Activated CD4-positive, alpha-beta T cell treated with anti-CD3 and anti-CD28 coated beads for 4 hours (primary cell): ENCODE measurements around the gene HECTD3.
A peak's percentile ranks its signal among the peaks of the same experiment; 100 is the strongest.
"Not testable (repeated sequence)": the region's sequence is repeated elsewhere in the genome, so short reads cannot be mapped to it uniquely, and the experiment has no call there.

Experiments
- DNase-seq, 2 donors: peaks; one replicate each; pipeline ENCODE4 v3.0.0-alpha.2; 2020

Gene HECTD3

DNA sequence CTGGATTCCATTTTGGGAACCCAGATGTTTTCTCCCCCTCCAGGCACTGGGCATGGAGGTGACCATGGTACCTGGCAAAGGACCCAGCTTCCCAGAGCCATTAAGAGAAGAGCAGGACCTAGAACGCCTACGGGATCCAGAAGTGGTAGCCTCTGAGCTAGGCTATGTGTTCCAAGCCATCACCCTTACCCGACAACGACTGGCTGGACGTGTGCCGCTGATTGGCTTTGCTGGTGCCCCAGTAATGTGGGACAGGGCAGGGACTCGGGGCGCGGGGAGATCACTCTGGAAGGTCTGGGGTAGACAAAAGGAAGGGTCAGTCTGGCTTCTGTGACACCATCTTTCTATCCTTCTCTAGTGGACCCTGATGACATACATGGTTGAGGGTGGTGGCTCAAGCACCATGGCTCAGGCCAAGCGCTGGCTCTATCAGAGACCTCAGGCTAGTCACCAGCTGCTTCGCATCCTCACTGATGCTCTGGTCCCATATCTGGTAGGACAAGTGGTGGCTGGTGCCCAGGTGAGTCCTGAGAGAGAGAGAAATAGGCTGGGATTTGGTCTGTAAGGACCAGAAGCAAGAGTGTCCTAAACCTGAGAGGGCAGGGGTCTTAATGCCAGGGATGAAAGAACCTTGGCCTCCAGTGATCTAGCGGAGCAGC is 2.6 kb upstream of the HECTD3 start:
- DNase-seq, result no peak

DNA sequence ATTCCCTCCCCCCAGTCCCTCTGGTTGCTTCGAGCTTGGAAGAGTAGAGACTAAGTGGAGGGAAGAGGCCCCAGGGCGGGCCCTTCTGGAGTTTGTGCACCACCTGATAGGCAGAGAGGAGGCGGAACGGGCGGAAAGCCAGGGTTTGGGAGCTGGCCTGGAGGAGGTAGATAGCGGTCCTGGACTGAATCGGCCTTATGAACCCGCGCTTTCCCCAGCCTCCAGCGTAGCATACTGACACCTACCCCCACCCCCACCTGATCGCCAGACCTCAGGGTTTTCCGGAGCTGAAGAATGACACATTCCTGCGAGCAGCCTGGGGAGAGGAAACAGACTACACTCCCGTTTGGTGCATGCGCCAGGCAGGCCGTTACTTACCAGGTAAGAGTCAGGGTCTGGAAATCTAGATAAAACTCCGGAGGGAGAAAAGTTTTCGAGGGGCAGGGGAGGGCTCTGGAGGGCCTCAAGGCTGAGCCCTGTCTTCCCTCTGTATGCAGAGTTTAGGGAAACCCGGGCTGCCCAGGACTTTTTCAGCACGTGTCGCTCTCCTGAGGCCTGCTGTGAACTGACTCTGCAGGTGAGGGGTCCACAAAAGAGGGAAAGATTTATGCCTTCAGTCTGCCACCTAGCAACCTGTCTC is 1.6 kb upstream of the HECTD3 start:
- peak; percentile 37 to 50 for DNase-seq

DNA sequence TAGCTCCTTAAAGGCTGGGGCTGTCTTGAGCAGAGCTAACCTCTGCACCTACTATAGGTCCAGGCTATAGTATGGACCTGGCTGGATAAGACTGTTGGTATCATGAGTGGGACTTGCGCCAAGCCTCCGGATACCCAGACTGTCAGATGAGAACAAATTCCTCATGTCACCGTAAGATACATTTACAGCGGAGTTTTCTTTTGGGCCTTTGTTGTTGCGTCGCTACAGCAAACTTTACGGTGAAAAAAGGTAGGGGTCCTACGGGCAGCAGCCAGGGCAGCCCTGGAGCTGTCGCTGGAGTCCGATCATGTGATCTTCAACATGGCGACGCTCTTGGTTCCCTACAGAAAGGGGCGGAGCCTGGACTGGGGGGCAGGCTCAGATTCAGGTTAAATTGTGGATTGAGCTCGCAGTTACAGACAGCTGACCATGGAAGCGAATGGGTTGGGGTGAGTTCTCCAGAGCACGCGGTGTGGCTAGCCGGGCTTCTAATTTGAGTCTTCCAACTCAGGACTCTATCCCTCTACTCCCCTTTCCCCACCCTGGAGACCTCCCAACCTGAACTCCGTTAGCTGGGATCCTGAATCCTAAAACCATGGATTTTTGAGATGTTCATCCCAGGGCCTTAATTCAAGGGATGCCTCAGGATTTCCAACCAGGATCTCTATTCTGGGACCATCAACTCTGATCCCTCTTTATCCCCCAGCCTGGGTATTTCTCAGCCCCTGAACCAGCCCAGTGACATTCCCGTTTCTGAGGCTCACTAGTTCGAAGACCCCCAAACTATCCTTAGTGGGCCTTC is 914 bp upstream of the HECTD3 start, which contains the start of gene UROD:
UROD (plus strand) TSS at position 418 of the 802 bp plus-strand sequence; CDS start at position 430, 12 bp downstream.
- DNase-seq, result peak; percentile 86 to 87

DNA sequence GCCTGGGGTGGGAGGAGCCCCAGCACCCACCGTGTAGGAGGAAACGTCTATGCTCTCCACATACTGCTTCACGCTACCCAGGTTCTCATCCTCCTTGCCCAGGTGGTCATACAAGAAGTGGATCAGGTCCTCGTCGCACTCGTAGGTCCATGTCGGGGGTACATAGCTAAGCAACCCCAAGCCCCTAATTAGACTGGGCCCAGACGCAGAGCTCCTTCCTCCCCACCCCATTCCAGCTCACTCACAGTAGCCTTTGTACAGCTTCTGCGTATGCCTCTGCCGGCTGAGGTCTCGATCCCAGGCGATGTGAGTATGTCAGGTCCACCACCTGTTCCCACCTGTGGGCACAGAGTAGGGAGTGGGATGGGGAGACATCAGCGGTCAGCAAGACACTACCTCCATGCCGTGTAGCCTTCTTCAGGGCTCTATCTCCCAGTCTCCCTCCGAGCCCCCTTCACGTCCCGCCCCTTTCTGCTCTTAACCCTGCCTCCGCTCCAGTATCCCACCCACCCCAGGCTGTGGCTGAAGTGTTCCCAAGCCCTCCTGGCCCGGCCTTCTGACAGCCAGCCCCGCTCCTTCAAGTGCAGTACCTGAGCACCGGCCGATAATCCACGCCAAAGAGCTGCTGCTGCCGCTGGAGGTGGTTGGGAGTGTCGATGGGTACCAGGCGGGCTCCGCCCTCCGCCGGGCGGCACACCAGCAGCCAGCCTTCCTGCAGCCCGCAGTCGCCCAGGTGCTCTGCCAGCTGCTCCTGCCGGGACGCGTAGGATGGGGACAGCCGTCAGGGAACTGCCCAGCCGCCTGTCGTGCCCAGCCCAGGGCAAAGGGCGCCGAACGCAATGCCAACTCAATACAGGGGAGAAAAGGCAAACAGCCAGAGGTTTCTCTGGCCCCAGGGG is 919 bp downstream of the HECTD3 start:
- peak; percentile 24 to 33 for DNase-seq

DNA sequence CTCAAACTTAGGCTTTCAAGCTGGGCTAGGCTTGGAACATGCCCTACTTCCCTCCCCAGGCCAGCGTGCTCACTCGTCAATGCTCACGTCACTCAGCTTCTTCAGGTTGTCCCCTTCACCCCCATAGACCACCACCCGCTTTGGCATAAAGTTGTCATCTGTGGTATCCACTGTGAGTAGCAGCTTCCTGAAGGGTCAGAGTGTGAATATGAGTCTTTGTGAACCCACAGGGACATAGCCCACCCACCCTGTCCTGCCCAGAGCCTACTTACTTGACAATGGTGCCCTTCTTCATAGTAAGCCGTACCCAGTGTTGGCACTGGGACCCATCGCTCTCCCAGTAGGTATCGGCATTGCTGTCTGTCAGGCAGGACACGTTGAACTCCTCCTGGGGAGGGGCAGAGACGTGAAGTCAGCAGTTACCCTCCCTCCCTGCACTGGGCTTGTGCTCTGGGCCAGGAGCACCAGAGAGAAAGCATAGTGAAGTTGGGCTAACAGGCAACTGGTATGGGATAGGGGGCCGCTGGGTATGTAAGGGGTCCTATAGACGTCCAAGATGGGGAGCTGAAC is 1.7 kb downstream of the HECTD3 start:
- no peak for DNase-seq

DNA sequence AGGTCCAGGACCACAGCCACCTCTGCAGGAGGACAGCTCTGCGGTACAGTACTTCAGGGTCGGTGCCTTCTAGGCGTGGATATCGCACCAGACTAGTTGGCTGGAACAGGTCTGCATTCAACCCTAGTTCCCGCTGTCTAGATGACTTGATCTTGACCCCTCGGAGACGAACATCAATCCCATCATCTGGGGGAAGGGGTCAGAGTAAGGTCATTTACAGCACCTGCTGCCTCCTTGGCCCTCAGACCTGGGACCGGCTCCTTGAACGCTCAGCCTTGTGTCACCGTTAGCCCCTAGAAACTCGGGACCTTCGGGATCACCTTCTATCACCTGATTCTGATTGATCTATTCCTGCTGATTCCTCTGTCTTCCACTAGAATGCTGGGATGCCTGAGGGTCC is 2.6 kb downstream of the HECTD3 start:
- no peak for DNase-seq

DNA sequence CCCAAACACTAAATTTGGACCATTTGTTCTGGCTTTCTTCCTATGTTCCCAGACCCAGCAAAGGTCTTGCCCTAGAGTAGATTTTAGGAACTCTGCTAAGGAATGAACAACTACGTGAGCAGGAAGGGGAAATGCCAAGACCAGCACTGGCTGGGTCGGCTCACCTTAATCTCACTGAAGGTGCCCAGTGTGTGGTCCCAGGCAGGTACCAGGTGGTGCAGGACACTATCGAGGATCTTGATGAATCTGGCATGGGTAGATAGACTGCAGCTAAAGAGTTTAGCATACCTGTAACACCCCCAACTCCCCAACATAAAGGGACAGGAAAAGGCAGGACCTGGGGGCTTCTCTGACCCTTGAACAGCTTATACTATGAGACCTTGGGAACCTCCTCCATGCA is 3.0 kb downstream of the HECTD3 start:
- DNase-seq, result no peak

DNA sequence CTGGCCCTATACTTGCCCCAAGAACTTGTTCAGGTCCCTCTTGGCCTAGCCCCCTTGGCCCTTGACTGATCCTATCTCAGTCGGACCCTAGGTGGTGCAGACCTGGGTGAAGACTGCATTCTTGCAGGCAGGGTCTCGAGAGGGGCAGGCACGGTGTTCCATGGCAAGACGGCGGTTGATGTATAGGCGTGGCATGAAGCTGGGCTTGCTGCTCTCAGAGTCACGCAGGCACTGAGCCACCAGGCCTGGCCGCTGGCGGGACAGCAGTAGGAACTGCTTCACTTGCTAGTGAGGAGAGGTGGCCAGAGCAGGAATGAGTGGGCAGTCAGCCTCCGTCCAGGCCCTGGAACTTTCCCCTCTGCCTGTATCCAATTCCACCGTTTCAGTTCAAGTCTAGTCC is 3.8 kb downstream of the HECTD3 start:
- DNase-seq, result no peak

DNA sequence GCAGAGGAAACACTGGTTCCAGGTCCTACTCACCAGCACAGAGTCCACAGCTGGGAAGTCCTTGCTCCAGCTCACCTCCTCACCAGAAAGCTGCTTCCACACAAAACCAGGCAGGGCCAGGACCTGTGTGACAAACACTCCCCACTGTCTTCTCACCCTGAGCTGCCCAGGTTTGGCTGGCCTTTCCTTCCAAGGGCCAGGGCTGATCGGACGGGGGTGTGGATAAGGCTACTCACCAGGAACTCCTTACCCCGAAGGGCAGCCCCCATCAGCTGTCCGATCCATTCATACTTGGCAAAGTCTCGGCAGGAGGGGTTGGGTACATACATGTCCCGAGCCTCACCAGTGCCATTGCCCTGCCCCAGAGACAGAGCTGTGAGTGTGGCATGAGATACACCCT is 5.4 kb downstream of the HECTD3 start:
- no peak for DNase-seq

DNA sequence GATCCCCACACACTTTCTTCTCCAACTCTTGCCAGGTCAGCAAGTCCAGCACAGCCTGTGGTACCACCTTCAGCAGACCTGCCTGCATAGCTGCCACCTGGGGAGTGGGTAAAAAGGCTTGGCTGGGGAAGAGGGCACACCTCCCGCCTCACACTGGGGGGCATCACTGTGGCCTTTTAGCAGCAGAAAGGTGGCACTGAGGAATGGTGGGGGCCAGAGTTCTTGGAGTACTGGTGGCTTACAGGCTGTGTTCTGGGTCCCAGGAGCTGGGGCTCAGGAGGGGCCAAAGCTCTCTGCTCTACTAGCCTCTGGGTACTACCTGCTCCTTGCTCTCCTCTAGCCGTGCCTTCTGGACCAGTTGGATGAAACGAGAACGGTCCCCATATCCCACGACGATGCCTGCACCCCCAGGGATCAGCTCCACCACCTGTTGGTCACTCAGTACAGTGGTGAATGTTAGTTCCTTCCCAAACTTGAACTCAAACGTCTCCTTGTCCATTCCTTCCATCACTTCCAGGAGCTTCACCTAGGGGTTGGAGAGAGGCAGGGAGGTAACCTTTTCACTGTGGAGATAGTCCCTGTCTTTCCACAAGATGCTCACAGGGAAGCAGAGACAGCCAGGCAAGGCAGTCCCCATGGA is 6.7 kb downstream of the HECTD3 start:
- DNase-seq, result no peak

DNA sequence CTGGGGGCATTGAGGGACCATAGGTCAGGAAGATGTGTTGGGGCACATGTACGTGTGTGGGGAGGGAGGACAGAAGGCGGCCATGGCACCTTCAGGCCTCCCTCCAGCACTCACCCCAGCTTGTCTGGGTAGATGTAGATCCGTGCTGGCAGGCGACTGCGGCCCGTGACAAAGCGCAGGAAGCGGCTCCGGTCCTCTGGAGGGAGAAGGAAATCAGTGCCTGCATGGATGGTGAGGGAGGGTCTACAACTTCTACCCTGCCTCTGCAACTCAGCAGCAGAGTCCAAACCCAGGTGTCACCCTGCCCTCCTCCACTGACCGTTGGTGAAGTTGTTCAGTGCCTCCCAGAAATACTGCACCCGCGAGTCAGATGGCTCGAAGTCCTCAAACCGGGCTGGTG is 7.4 kb downstream of the HECTD3 start:
- DNase-seq, result no peak

DNA sequence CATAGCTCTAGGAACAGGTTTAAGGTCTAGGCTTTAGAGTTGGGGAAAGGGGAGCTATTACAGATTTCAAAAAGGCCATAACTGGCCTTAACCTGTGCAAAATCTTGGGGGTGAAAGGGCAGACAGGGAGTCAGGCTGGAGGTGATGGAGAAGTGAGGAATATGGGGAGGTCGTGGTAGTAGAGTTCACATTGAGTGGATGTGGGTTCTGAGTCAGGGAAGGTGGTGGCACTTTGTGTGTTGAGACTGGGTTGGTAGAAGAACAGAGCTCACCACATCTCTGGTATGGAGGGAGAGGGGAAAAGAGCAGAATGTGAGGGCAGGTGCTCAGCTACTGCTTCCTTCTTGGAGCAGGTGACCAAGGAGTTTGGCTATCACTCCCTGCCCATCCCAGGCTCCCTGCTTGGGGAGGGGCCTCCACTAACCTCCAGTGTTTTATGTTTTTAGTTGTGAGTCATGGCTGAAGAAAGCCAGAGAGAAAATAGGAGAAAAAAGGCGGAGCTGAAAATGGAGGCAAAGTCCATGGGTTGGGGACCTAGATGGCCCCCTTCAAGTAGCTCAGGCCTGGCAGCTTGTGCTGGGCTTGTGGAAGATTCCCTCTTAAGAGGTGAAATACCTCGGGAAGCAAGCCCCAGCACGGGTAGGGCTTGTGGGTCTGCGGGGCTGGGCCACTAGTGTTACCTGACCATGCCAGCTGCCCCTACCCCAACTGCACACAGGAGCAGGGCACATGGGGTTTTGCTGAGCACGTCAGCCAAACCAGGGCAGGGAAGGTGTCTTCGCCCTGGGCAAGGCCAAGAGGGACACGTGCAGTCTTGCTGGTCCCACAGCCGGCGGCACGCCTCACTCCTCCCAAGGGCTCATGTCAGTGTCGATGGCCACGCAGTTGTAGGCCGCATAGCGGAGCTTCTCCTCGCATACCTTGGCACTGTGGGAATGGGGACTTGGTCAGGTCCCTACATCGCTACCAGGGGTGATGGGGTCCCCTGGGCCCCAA is 8.2 kb downstream of the HECTD3 start:
- no peak for DNase-seq

DNA sequence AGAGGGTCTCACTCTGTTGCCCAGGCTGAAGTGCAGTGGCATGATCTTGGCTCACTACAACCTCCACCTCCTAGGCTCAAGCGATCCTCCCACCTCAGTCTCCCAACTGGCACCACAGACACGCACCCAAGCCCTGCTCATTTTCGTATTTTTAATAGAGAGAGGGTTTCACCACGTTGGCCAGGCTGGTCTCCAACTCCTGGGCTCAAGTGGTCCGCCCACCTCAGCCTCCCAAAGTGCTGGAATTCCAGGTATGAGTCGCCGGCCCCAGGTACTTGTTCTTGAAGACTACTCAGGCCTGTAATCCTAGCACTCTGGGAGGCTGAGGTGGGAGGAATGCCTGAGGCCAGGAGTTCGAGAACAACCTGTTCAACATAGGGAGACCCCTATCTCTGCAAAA is 9.5 kb downstream of the HECTD3 start:
- DNase-seq, result not testable (repeated sequence)

DNA sequence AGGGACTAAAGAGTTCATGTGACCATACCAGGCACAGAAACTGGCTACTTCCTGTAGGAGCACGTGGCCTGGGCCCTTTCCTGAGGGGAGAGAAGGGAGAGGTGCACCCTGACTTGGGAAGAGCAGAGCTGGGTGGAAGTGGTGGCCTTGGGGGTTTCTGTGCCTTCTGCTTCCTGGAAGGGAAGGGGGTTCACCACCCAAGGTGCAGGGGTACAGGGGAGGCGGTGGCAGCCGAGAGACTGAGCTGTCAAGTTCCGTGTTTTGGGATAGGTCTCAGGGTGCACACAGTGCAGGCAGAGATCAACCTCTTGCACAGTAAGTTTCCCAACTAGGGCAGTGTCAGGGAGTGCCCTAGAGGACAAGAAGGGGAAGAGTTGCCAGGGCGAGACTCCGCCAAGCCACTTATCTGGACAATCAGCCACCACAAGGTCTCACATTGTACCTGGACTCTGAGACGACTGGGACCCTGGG is 10.1 kb downstream of the HECTD3 start:
- DNase-seq, result no peak

DNA sequence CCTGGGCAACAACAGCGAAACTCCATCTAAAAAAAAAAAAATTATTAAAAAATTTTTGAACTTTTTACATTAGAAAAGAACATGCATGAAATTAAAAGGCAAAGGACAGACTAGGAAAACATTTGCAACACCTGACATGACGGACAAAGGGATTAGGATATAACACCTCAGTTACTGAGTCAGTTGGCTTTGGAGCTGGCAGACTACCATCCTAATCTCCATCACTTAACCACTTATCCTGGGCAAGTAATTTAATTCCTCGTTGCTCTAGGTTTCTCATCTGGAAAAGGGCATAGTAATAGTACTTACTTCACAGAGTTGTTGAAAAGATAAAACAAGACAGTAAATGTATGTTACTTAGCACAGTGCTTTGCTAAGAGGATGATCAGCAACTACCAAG is 11.9 kb downstream of the HECTD3 start:
- no peak for DNase-seq

DNA sequence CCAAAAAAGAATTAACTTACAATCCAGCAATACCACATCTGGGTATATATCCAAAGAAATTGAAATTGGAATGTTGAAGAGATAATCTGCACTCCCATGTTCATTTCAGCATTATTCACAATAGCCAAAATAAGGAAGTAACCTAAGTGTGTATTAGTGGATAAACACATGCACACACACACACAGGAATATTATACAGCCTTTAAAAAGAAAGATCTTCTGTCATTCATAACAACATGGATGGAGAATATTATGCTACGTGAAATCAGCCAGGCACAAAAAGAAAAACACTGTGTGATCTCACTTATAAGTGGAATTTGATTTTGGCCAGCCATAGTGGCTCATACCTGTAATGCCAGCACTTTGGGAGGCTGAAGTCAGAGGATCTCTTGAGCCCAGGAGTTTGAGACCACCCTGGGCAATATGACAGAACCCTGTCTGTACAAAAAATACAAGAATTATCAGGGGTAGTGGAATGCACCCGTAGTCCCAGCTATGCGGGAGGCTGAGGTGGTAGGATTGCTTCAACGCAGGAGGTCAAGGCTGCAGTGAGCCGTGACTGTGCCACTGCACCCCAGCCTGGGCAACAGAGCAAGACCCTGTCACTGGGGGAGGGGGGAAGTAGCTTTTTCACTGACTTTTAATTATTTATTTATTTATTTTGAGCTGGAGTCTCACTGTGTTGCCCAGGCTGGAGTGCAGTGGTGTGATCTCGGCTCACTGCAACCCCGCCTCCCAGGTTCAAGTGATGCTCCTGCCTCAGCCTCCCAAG is 15.5 kb downstream of the HECTD3 start:
- DNase-seq, result no peak

DNA sequence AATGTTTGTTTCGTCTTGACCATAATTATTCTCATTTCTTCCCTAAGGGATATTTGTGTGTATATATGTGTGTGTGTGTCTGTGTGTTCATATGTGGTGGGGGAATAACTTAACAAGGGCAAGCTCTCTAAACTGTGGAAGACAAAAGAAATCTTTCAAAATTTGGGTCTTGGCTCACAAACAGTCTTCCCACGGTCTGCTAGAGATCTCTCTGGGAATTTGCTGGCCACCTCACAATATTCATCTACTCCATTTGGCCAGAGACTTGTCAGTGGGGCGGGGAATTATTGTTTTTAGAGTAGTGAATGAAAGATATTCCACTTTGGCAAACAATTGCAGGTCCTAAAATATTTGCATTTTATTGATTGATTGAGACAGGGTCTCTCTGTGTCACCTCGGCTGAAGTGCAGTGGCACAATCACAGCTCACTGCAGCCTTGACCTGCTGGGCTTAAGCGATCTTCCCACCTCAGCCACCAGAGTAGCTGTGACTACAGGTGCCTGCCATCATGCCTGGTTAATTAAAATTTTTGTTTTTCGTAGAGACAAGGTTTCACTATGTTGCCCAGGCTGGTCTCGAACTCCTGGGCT is 16.7 kb downstream of the HECTD3 start:
- no peak for DNase-seq

DNA sequence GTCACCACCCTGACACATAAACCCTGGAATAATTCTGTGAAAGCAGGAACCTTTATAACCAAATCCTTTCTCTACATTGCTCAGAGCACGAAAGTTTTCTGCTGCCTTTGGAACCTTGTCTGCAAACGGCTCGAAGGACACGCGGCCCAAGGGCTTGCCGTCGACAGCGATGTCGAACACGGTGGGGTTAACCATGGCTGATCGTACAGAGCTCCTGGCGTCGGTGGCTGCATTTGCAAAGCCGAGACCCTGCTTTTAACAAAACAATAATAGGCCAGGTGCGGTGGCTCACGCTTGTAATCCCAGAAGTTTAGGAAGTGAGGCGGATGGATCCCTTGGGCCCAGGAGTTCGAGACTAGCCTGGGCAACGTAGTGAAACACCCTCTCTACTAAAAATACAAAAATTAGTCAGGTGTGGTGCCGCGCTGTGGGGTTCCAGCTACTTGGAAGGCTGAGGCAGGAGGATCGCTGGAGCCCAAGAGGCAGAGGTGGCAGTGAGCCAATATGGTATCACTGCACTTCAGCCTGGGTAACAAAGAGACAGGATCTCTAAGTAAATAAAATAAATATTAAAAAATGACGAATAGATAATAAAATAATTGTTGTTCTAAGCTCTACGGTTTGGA is 22.5 kb downstream of the HECTD3 start:
- no peak for DNase-seq
